HG03139 (cell line): ENCODE measurements around the gene LRP10.

Experiments used
- ATAC-seq: cut with Tn5 transposase; IDR thresholded peaks from one replicate; pipeline ENCODE4 v1.9.1; 2021; ENCODE audit not compliant: unreplicated experiment

Gene LRP10

DNA sequence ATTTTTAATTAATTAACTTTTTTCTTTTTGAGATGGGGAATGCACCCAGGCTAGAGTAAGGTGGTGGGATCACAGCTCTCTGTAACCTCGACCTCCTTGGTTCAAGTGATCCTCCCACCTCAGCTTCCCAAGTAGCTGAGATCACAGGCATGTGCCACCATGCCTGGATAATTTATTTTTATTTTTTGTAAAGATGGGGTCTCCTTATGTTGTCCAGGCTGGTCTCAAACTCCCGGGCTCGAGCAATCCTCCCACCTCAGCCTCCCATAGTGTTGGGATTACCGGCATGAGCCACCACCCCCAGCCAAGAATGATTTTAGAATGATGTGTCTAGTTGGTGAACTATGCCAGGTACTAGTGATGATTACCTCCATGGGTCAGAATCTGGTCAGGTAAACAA lies 6.6 kb upstream of the LRP10 start:
- no peak for ATAC-seq

DNA sequence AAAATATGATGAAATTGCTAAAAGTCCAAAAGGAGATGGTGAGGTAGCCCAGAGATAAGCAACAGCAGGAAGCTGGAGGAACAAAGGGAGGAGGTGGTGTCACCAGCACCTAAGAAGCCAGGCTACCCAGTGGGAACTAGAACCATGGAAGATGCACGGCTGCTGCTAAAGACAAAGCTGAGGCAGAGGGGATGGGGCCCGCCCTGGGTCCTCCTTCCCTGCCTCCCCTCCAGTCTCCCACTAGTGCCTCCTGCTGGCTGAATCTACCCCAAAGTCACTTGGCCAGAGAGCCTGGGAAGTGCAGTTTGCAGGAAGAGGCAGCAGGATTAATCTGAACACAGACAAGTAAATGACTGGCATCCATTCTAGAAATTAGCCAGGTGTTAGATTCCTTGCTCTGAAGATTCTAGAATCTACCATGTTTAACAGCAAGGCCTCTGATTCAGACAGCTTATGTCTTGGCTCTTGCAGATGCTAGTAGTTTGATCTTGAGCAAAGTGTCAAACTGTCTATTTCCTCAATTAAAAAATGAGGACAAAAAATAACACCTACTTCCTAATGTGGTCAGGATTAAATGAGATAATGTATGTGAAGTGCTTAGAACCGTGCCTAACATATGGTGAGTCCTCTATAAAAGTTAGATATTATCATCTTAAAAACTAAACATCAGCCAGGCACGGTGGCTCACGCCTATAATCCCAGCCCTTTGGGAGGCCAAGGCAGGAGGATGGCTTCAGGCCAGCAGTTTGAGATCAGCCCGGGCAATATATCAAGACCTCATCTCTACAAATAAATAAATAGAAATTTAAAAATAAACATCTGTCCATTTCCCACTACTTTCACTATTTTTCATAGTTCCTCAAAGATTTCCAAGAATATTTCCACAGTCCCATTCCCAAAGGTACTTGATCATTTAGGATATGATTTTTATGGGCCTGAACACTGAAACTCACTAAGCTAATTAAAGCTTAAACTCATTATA lies 5.8 kb upstream of the LRP10 start:
- ATAC-seq: no peak

DNA sequence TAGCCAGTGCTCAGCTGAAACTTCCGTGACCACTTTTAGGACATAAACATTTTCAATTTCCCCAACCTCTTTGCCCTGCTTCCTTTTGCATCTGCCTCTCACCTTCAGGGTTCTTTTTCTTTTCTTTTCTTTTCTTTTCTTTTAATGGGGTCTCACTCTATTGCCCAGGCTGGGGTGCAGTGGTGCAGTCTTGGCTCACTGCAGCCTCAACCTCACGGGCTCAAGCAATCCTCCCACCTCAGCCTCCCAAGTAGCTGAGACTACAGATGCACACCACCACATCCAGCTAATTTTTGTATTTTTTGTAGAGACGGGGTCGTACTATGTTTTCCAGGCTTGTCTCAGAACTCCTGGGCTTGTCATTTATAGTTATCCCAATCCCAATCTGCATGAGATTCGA lies 4.7 kb upstream of the LRP10 start:
- ATAC-seq: no peak

DNA sequence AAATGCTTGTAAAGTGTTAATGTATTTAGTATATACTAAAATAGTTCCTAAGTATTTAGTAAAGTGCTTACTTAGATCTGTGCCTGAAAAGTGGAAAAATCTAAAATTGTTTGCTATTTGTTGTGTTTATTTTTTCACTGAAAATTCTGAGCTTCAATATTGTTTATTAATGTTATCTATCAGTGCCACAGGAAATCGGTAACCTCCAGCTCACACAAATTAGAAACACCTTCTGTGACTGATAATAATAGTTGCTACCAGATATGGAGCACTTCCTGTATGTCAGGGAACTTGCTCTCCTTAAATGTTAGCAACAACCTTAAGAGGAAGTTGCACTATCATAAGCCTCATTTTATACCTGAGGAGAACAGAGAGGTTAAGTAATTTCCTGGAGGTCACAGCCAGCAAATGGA lies 723 bp upstream of the LRP10 start:
- peak; percentile 30 for ATAC-seq

DNA sequence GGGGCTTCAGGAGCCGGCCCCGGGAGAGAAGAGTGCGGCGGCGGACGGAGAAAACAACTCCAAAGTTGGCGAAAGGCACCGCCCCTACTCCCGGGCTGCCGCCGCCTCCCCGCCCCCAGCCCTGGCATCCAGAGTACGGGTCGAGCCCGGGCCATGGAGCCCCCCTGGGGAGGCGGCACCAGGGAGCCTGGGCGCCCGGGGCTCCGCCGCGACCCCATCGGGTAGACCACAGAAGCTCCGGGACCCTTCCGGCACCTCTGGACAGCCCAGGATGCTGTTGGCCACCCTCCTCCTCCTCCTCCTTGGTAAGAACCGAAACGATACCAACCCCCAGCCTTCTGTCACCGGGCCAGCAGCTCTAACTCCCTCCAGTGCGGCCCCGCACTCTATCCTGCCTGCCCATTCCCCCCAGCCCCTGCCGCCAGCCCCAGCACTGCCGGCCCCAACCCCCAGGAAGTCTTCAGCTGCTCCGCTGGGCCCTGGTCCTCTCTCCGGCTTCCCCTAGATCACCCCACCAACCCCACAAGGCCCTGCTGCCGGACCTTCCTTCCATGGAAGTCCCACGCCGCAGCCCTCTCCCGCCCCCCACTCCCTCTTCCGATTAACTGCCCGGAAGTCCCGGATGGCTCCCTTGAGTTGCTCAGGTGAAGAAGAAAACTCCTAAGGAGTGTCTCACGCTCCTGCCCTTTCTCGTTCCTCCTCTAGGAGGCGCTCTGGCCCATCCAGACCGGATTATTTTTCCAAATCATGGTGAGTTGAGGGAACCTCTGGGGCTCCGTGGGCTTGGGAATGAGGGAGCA lies 693 bp downstream of the LRP10 start:
- peak; percentile 23 for ATAC-seq

DNA sequence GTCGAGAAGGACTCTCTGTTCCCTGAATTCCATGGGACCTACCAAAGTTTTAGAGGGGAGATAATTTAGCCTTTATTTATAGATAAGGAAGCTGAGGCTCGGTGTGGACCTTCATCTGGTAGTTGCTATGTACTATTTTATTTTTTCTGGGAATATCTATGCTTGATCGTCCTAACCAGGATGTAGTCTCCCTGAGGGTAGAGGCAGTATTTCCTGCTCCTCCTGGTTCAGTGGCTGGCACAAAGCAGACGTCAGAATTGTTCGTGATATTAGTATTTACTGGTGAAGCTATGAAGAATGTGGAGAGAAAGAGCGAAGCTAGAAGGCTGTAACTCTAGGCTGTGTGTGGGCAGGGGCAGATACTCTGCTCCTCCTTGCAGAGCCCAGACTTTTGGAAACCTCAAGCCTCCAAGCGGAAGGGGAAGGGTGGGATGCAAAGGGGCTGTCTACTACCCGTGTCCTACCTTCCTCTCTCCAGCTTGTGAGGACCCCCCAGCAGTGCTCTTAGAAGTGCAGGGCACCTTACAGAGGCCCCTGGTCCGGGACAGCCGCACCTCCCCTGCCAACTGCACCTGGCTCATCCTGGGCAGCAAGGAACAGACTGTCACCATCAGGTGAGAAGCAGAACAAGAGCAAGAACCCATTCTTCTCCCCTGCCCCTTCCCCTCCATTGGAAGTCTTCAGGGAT lies 1.4 kb downstream of the LRP10 start:
- no peak for ATAC-seq

DNA sequence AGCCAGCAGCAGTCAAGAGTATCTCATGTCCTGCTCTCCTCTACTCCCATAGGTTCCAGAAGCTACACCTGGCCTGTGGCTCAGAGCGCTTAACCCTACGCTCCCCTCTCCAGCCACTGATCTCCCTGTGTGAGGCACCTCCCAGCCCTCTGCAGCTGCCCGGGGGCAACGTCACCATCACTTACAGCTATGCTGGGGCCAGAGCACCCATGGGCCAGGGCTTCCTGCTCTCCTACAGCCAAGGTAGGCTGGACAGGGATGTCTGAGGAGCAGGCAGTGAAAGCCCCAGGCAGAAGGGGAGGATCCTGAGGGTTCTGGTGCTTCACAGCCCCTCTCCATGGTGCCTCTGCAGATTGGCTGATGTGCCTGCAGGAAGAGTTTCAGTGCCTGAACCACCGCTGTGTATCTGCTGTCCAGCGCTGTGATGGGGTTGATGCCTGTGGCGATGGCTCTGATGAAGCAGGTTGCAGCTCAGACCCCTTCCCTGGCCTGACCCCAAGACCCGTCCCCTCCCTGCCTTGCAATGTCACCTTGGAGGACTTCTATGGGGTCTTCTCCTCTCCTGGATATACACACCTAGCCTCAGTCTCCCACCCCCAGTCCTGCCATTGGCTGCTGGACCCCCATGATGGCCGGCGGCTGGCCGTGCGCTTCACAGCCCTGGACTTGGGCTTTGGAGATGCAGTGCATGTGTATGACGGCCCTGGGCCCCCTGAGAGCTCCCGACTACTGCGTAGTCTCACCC lies 3.6 kb downstream of the LRP10 start:
- no peak for ATAC-seq

DNA sequence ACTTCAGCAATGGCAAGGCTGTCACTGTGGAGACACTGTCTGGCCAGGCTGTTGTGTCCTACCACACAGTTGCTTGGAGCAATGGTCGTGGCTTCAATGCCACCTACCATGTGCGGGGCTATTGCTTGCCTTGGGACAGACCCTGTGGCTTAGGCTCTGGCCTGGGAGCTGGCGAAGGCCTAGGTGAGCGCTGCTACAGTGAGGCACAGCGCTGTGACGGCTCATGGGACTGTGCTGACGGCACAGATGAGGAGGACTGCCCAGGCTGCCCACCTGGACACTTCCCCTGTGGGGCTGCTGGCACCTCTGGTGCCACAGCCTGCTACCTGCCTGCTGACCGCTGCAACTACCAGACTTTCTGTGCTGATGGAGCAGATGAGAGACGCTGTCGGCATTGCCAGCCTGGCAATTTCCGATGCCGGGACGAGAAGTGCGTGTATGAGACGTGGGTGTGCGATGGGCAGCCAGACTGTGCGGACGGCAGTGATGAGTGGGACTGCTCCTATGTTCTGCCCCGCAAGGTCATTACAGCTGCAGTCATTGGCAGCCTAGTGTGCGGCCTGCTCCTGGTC lies 4.3 kb downstream of the LRP10 start:
- ATAC-seq: no peak

DNA sequence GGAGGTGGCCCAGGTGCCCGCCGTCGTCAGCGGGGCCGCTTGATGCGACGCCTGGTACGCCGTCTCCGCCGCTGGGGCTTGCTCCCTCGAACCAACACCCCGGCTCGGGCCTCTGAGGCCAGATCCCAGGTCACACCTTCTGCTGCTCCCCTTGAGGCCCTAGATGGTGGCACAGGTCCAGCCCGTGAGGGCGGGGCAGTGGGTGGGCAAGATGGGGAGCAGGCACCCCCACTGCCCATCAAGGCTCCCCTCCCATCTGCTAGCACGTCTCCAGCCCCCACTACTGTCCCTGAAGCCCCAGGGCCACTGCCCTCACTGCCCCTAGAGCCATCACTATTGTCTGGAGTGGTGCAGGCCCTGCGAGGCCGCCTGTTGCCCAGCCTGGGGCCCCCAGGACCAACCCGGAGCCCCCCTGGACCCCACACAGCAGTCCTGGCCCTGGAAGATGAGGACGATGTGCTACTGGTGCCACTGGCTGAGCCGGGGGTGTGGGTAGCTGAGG lies 5.5 kb downstream of the LRP10 start:
- no peak for ATAC-seq

DNA sequence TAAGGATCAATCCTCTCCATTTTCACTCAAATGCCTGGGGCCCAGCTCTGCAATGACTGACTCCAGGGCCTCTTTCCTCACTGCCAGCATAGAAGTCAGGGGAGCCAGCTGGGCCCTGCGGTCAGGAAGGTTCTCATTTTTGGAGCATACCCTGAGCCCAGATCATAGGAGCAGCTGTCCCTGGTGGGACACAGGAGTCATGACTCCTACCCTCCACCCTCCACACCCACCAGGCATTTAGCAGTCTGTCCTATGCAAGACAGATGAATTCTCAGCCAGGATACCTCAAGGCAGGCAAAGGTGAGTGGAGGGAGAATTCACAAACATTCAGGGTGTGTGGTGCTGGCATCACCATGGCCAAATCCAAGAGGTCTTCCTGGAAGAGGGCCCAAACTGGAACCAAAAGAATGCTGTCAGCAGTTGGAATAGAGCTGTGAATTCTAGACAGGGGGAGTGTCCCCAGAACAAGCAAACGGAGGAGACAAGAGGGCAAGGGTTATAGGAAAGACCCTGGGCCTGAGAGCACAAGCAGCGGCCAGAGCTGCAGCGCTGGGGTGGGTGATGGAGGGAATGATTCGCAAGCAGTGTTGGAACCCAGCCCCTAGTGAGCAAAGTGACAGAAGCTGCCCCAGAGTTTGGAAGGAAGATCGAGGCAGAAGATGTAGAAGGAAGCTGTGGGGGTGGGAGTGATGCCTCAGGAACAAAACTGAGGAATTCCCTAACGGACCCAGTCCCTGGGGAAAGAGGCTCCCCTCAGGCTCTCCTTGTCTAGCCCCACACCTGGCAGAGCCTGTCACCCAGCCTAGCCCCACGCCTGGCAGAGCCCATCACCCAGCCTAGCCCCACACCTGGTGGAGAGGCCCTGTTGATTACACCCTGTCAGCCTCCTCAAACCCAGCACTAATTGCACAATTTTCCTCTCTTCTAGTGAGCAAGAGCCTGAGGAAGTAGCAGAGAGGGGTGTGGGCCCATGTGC lies 7.0 kb downstream of the LRP10 start:
- ATAC-seq: no peak

DNA sequence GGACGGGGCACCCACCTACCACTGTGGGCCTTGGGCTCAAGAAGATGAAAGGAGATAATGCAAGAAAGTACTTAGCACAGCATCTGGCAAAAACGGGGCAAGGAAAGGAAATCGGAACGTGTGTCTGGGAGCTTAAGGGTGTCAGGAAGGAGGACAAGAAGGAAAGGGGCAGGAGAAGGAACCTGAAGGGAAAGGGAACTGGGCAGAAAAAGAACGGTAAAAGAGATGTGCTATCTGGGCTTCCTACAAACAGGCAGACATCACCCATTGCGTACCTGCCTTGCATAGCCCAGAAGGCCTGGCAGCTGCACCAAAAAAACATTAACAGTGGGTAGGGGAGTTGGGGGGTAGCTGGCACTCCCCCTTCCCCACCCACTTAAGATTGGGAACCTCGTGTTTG lies 10.5 kb downstream of the LRP10 start:
- ATAC-seq: no peak

DNA sequence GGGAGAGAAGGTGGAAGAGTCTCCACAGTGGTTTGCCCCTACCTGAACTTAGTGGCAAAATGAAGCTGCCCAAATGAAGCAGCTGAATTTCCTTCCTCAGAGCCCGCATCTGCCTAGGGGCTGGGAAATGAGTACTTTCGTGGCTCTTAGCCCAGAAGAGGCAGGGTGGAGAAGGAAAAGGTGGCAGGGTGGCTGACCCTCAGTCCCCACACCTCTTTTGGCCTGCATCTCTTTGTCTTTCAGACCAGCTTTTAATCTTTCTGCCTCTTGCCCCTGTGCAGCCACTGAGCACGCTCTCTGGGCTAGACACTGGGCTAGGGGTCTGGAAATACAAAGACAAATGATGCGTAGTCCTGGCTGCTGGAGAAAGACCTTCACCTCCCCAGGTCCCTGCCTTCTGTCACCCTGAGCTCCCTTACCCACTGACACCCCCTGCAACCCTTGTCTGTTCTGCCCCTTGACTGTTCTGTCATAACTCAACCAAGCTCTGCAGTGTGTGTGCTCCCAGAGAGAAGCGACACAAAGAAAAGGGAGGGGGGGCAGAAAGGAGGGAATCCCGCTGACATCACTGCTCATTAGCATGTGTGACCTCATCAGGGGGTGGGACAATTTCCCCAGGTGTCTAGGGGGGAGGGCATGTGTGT lies 11.1 kb downstream of the LRP10 start:
- no peak for ATAC-seq

DNA sequence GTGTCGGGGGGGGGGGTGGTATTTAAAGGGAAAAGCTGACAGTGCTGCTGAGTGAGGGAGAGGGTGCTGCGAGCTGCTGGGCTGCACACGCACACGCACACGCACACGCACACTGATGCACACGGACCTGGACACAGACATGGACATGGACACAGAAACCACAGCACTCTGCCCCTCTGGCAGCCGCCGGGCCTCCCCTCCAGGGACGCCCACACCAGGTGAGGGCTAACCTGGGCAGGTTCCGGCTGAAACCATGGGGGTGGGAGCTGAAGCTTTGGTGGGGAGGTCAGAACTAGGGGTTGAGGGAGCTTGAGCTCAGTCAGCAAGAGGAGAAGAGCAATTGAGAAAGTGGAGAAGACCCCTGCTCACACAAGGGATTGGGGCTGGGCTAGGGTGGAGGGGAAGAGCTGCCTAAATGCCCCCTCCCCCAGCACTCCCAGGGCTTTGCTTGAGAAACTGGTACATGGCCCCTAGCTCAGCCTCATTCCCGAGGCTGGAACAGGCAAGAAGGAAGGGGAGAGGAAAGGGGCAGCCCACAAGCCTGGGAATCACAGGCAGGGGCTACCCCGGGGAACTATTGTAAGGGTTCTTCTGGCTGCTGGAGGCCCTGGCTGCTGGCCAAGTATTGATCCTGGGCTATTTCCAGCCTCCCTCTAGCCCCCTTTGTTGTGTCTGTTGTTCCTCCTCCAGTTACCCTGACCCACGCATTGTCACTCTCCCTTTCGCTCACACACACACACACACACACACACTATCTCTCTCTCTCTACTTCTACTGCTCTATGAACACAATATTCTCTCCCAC lies 11.8 kb downstream of the LRP10 start, which contains the start of gene REM2:
Gene REM2 (plus strand): TSS at position 50 of the 804 bp plus-strand sequence. CDS start 66 bp downstream, at position 116.
- ATAC-seq: no peak

DNA sequence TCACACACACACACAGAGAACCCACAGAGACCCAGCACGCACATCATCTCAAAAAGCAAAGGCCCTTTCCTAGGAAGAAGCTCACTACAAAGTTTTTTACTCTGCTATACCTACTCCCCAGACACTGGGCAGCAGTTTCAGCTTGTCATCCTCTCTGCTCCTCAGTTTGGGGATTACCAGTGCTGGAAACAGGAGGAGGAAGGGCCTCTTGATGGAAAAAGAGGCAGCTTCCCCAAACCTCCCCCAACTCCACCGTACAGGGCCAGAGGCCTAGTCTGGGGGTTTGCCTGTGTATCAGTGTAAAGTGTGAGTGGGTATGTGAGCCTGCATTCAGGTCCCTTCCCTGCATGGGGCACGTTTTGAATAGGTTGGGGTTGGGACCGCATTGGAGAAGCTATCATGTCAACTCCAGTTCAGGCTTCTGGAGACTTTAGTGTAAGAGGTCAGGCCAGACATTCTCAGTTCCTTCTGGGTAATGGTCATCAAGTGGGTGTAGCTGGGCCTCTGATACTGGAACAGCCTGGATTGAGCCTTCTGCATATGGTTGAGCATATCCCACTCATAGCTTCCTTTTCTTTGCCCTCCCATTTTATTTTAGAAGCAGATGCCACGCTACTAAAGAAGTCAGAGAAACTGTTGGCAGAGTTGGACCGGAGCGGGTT lies 12.7 kb downstream of the LRP10 start:
- ATAC-seq: no peak

DNA sequence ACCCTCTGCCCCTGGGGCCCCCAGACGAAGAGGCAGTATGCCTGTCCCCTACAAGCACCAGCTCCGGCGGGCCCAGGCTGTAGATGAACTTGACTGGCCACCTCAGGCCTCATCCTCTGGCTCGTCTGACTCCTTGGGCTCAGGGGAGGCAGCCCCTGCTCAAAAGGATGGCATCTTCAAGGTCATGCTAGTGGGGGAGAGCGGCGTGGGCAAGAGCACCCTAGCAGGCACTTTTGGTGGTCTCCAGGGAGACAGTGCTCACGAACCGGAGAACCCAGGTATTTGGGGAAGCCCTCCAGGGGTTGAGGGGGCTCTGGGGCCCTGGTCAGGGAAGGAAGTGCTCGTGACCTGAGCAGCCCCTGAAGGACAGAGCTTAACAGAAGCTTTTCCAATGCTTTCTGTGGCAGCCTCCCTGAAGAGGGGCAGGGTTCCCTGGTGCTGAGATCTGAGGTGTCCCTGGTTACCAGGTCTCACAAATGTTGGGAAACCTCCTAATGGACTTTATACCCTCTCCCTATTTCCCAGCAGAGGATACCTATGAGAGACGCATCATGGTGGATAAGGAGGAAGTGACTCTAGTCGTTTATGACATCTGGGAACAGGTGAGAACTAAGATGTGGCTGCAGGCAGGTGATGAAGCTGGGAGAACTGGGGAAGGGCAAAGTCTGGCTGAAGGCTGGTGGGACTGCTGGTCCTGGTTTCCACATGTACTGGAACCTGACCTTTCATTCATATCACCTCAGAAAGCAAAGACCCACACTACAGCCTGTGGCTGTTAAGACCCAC lies 13.4 kb downstream of the LRP10 start:
- ATAC-seq: no peak

DNA sequence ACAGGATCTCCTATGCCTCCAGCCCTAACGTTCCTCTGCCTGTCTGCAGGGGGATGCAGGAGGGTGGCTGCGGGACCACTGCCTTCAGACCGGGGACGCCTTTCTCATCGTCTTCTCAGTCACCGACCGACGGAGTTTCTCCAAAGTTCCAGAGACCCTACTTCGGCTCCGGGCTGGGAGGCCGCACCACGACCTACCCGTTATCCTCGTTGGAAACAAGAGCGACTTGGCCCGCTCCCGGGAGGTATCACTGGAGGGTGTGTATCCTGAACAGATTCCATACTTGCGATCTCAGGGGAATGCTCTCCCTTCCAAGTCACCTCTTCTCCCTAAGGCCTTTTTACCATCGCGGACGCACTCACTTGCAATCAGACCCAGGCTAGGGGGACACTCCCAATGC lies 14.4 kb downstream of the LRP10 start:
- no peak for ATAC-seq
